ENCODE results near the gene CYTH3.

The CYTH3 gene

DNA sequence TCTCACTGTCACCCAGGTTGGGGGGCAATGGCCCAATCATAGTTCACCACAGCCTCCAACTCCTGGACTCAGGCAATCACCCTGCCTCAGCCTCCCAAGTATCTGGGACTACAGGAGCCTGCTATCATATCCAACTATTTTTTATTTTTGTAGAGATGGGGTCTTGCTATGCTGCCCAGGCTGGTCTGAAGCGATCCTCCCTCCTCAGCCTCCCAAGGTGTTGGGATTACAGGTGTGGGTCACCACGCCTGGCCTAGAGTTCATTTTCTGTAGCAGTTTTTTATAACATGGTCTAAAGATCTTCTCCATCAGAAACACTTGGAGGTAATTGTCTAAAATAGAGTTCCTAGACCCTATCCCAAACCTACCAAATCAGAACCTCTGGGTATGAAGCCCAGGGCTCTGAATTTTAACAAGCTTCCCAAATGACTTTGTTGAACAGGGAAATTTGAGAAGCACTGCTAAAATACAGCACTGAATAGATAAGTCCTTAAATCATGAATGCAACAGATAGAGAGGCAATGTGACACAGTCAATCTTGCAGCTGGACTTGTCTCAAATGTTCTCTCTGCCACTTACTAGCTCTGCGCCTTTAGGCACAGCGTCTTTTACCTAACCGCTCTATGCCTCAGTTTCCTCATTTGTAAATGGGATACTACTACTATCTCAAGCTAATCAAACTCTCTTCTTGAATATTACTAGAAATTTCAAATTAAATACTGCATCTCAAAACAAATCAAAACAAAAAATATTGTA lies 63.7 kb downstream of the CYTH3 start:
- H3K4me3 ChIP-seq (replicated peaks; ENCODE audit: insufficient read depth, low read length): no peak overlapping the region
- no peak overlapping the region for H3K27ac ChIP-seq (replicated peaks)
- TF ChIP-seq SPI1 (IDR thresholded peaks at IDR 0.05; ENCODE audit: borderline replicate concordance, low read depth): no peak
- TF ChIP-seq REST (IDR thresholded peaks at IDR 0.05; ENCODE audit: insufficient replicate concordance, low read depth): no peak
- TF ChIP-seq POLR2AphosphoS5 (IDR thresholded peaks at IDR 0.05; ENCODE audit: low read depth): no peak
- TF ChIP-seq, protein P1, sequence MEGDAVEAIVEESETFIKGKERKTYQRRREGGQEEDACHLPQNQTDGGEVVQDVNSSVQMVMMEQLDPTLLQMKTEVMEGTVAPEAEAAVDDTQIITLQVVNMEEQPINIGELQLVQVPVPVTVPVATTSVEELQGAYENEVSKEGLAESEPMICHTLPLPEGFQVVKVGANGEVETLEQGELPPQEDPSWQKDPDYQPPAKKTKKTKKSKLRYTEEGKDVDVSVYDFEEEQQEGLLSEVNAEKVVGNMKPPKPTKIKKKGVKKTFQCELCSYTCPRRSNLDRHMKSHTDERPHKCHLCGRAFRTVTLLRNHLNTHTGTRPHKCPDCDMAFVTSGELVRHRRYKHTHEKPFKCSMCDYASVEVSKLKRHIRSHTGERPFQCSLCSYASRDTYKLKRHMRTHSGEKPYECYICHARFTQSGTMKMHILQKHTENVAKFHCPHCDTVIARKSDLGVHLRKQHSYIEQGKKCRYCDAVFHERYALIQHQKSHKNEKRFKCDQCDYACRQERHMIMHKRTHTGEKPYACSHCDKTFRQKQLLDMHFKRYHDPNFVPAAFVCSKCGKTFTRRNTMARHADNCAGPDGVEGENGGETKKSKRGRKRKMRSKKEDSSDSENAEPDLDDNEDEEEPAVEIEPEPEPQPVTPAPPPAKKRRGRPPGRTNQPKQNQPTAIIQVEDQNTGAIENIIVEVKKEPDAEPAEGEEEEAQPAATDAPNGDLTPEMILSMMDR (IDR thresholded peaks at IDR 0.05; ENCODE audit: insufficient read depth, low read length): no peak
- no peak for TF ChIP-seq GABPA (IDR thresholded peaks at IDR 0.05; ENCODE audit: low read depth)
- H3K27me3 ChIP-seq (ENCODE audit: insufficient read depth, poor library complexity, severe bottlenecking): no peaks in the 10 kb centered on the region
- DNase-seq (ENCODE audit: low read depth in 1 of 2, low spot score in 1 of 2): no peak

GRCh38 chr7:6205971-6206660 lies 66.3 kb downstream of the CYTH3 start:
- no peak for TF ChIP-seq POLR2AphosphoS5 (IDR thresholded peaks at IDR 0.05; ENCODE audit: low read depth)
- TF ChIP-seq GABPA (IDR thresholded peaks at IDR 0.05; ENCODE audit: low read depth): no peak
- TF ChIP-seq REST (IDR thresholded peaks at IDR 0.05; ENCODE audit: insufficient replicate concordance, low read depth): no peak
- no peak for TF ChIP-seq SPI1 (IDR thresholded peaks at IDR 0.05; ENCODE audit: borderline replicate concordance, low read depth)
- TF ChIP-seq, protein P1 (IDR thresholded peaks at IDR 0.05; ENCODE audit: insufficient read depth, low read length): no peak
- H3K27me3 ChIP-seq (ENCODE audit: insufficient read depth, poor library complexity, severe bottlenecking): no peaks in the 10 kb centered on the region

GRCh38 chr7:6203381-6203780 lies 69.0 kb downstream of the CYTH3 start:
- Histone ChIP-seq H3K4me3 (replicated peaks; ENCODE audit: insufficient read depth, low read length) (no peak overlapping the region), H3K27ac (replicated peaks) (no peak overlapping the region), H3K27me3 (ENCODE audit: insufficient read depth, poor library complexity, severe bottlenecking) (no peaks in the 10 kb centered on the region)
- TF ChIP-seq SPI1 (IDR thresholded peaks at IDR 0.05; ENCODE audit: borderline replicate concordance, low read depth) (no peak), POLR2AphosphoS5 (IDR thresholded peaks at IDR 0.05; ENCODE audit: low read depth) (no peak), REST (IDR thresholded peaks at IDR 0.05; ENCODE audit: insufficient replicate concordance, low read depth) (no peak), GABPA (IDR thresholded peaks at IDR 0.05; ENCODE audit: low read depth) (no peak)
- TF ChIP-seq, protein P1 (IDR thresholded peaks at IDR 0.05; ENCODE audit: insufficient read depth, low read length): no peak
- DNase-seq (ENCODE audit: low read depth in 1 of 2, low spot score in 1 of 2): no peak

More at GRCh38 chr7:6205971-6206660, 66.3 kb downstream of the CYTH3 start:
- Histone ChIP-seq H3K4me3 (replicated peaks; ENCODE audit: insufficient read depth, low read length) (no peak overlapping the region), H3K27ac (replicated peaks) (no peak overlapping the region)
- DNase-seq (ENCODE audit: low read depth in 1 of 2, low spot score in 1 of 2): no peak

Measured in HL-60 (cell line).